Erythroblast (primary cell): Measurements from ENCODE around the gene AFG1L.

ENCODE experiments used
- GATA1 ChIP-seq: IDR thresholded peaks from 2 replicates; pipeline ENCODE4 v1.6.1; 2011; ENCODE audit warnings: low read depth, mild to moderate bottlenecking, control low read depth, low read length, moderate library complexity
- POLR2A ChIP-seq: IDR thresholded peaks from 2 replicates; pipeline ENCODE4 v1.6.1; 2011; ENCODE audit warnings: mild to moderate bottlenecking, low read length

DNA sequence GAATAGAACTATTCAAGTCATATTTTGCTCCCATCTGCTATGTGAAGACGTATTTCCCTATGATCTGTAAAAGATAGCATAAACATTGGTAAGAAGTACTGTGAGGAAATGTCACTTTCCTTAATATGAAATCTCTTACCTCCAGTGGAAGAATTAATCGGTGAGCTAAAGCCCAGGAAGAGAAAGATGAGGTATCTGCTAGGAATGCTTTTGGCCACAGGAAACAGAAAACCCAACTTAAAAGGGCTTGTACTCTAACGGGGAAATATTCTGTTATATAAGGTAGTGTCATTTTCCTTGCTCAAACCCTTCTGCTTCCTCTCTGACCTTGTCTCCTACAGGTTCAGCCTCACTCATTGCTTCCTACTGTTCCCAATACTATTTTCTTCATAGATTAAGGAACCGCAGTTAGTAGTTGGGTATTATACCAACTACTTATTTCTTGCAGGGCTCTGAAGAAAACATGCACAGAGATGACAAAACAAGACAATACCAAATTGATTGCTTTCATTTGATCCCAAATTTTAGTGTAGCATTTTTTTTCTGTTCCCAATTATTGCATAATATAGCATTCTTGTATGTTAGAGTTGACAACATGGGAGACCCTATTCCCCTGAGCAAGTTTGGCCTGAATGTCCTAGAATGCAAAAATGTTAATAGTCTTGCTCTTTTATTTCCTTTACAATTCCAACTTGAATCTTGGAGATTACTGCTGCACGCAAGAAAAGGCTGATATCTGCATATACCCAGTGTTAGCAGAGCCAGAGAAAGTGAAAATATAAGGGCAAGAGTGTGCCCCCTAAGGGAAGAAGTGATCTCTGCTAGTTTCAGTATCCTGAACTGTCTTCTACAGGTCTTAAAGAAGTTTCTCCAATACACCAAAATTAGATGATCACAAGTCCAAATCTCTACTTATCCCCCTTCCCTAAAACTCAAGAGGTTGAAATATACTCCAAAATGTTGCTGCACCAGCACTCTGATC, 65.3 kb downstream of the AFG1L start:
- TF ChIP-seq POLR2A (no peak), GATA1 (no peak)
